Adipose tissue (tissue), 3 donors: Measurements from ENCODE around the gene VEGFB. TPM values are rescaled to one million over a fixed set of nuclear protein-coding genes. Genes with fewer than 3 reads are reported as not detected.

Experiments used
- H3K27ac ChIP-seq: one replicate; pipeline ENCODE4 v1.5.1; 2013; ENCODE audit warnings: low read depth, low read length
- WGBS, 3 donors: extraction: QIAGEN DNeasy Blood & Tissue Kit; methylation state at CpG; one replicate each; pipeline ENCODE4 v1.1.7; 2013; 5-methylcytosine and 5-hydroxymethylcytosine counted together
- polyA plus RNA-seq, 3 donors: library from polyadenylated mRNA; stranded (reverse); fragments of 200-250 nt; gene quantifications; one replicate each; pipeline ENCODE4 v1.2.3, GENCODE V29; 2013
- donor health status: healthy with polysubstance abuse.
- donor health status: Bipolar disorder and iron deficiency.
- donor health status: healthy.

The VEGFB gene
- polyA plus RNA-seq, 3 donors, result 53.2 to 327 (median 249) TPM

- no peak overlapping the region for H3K27ac ChIP-seq
- 78 to 89% (median 80%) methylated on average over 18 of the region's 18 CpGs for WGBS, 3 donors
These were observed 25.4 kb upstream of the VEGFB start for GRCh38 chr11:64208796-64209562.

GRCh38 chr11:64209563-64209843 is 24.9 kb upstream of the VEGFB start:
- H3K27ac ChIP-seq, result no peak overlapping the region
- 81 to 86% (median 83%) methylated on average over 8 of the region's 8 CpGs for WGBS, 3 donors

- H3K27ac ChIP-seq, result no peak overlapping the region
- 92 to 96% (median 93%) methylated on average over 18 to 24 of the region's 24 CpGs for WGBS, 3 donors
These were observed 23.9 kb upstream of the VEGFB start for GRCh38 chr11:64210301-64211020.

GRCh38 chr11:64211181-64211872 is 23.1 kb upstream of the VEGFB start:
- 87 to 91% (median 88%) methylated on average over 28 to 30 of the region's 30 CpGs for WGBS, 3 donors
- H3K27ac ChIP-seq, result no peak overlapping the region

GRCh38 chr11:64216879-64217278 is 17.5 kb upstream of the VEGFB start:
- 89 to 91% (median 90%) methylated on average over 6 of the region's 6 CpGs for WGBS, 3 donors
- no peak overlapping the region for H3K27ac ChIP-seq

- 22 to 82% (median 81%) methylated on average over 9 to 11 of the region's 11 CpGs for WGBS, 3 donors
- H3K27ac ChIP-seq, result no peak overlapping the region
These were observed 15.6 kb upstream of the VEGFB start for GRCh38 chr11:64218628-64219353.

GRCh38 chr11:64219354-64219684 is 15.1 kb upstream of the VEGFB start:
- H3K27ac ChIP-seq, result no peak overlapping the region
- WGBS, 3 donors, result 60 to 87% (median 87%) methylated on average over 7 of the region's 7 CpGs

GRCh38 chr11:64219755-64220154 is 14.6 kb upstream of the VEGFB start:
- WGBS, 3 donors, result 88 to 92% (median 89%) methylated on average over 10 of the region's 10 CpGs
- no peak overlapping the region for H3K27ac ChIP-seq

GRCh38 chr11:64220271-64220670 is 14.1 kb upstream of the VEGFB start:
- WGBS, 3 donors, result 80 to 94% (median 89%) methylated on average over 12 to 17 of the region's 17 CpGs
- no peak overlapping the region for H3K27ac ChIP-seq

- H3K27ac ChIP-seq, result no peak overlapping the region
- WGBS, 3 donors, result 80 to 92% (median 88%) methylated on average over 14 of the region's 14 CpGs
These were observed 13.6 kb upstream of the VEGFB start for GRCh38 chr11:64220798-64221197.

- H3K27ac ChIP-seq, result no peak overlapping the region
- 67 to 77% (median 69%) methylated on average over 9 of the region's 9 CpGs for WGBS, 3 donors
These were observed 11.8 kb upstream of the VEGFB start for GRCh38 chr11:64222651-64223000.

- H3K27ac ChIP-seq, result no peak overlapping the region
- 66 to 80% (median 73%) methylated on average over 24 of the region's 24 CpGs for WGBS, 3 donors
These were observed 11.3 kb upstream of the VEGFB start for GRCh38 chr11:64223001-64223651.

GRCh38 chr11:64224151-64224890 is 10.1 kb upstream of the VEGFB start:
- no peak overlapping the region for H3K27ac ChIP-seq
- 88 to 91% (median 90%) methylated on average over 17 of the region's 17 CpGs for WGBS, 3 donors

- WGBS, 3 donors, result 56 to 65% (median 62%) methylated on average over 22 of the region's 22 CpGs
These were observed 9.3 kb upstream of the VEGFB start for GRCh38 chr11:64224891-64225607.

GRCh38 chr11:64225608-64226506 is 8.5 kb upstream of the VEGFB start, which contains the start of the genes NUDT22 and TRPT1:
Gene NUDT22, plus strand, starts transcription at chr11:64226274. Its CDS starts 379 bp downstream, at chr11:64226653.
Gene TRPT1, minus strand, starts transcription at chr11:64226186. Its CDS starts 326 bp downstream, at chr11:64225860.
- H3K27ac ChIP-seq, result peak within 1 kb of the TSS; percentile 48
- 1% methylated on average over 52 to 54 of the region's 54 CpGs for WGBS, 3 donors

More at GRCh38 chr11:64224891-64225607, 9.3 kb upstream of the VEGFB start:
- no peak overlapping the region for H3K27ac ChIP-seq

GRCh38 chr11:64226507-64227051 is 7.8 kb upstream of the VEGFB start:
- 5 to 12% (median 8%) methylated on average over 22 to 26 of the region's 26 CpGs for WGBS, 3 donors
- peak overlapping the region; percentile 48 for H3K27ac ChIP-seq
